ENCODE measurements around the gene APOB.

APOB gene
- 0 reads per million in 3 experiments for total RNA-seq

GRCh38 chr2:21043744-21044532, at the start of gene APOB:
APOB (minus strand) TSS chr2:21044073; CDS start chr2:21043945, 128 bp downstream.
- no peak for DNase-seq

- DNase-seq = no peak
Measured at GRCh38 chr2:21092308-21092869, 48.5 kb upstream of the APOB start.

- no peak for DNase-seq
Measured at GRCh38 chr2:21084401-21084800, 40.5 kb upstream of the APOB start.

GRCh38 chr2:21083482-21083881, 39.6 kb upstream of the APOB start:
- no peak for DNase-seq

GRCh38 chr2:21078296-21078695, 34.4 kb upstream of the APOB start:
- DNase-seq = no peak

GRCh38 chr2:21072477-21073242, 28.8 kb upstream of the APOB start:
- no peak for DNase-seq

- DNase-seq = no peak
Measured at GRCh38 chr2:21070341-21071257, 26.7 kb upstream of the APOB start.

- no peak for DNase-seq
Measured at GRCh38 chr2:21069746-21070340, 26.0 kb upstream of the APOB start.

- no peak for DNase-seq
Measured at GRCh38 chr2:21067859-21068537, 24.1 kb upstream of the APOB start.

- DNase-seq = no peak
Measured at GRCh38 chr2:21067125-21067524, 23.3 kb upstream of the APOB start.

GRCh38 chr2:21059885-21060610, 16.2 kb upstream of the APOB start:
- DNase-seq = no peak

GRCh38 chr2:21057097-21057496, 13.2 kb upstream of the APOB start:
- no peak for DNase-seq

GRCh38 chr2:21055879-21056790, 12.3 kb upstream of the APOB start:
- no peak for DNase-seq

GRCh38 chr2:21055451-21055850, 11.6 kb upstream of the APOB start:
- DNase-seq = no peak

GRCh38 chr2:21054011-21054410, 10.1 kb upstream of the APOB start:
- DNase-seq = no peak

GRCh38 chr2:21052044-21052443, 8.2 kb upstream of the APOB start:
- no peak for DNase-seq

GRCh38 chr2:21050164-21050563, 6.3 kb upstream of the APOB start:
- DNase-seq = no peak

- no peak for DNase-seq
Measured at GRCh38 chr2:21047141-21048009, 3.5 kb upstream of the APOB start.

GRCh38 chr2:21046506-21046905, 2.6 kb upstream of the APOB start:
- no peak for DNase-seq
